ENCODE results near the gene TANK. TPM values are rescaled to one million over a fixed set of nuclear protein-coding genes. Genes with fewer than 3 reads are reported as not detected.
A peak's percentile ranks its signal among the peaks of the same experiment; 100 is the strongest.

TANK gene
- total and polyA plus RNA-seq, 4 donors = 17.2 to 62.1 (median 42.3) TPM

DNA sequence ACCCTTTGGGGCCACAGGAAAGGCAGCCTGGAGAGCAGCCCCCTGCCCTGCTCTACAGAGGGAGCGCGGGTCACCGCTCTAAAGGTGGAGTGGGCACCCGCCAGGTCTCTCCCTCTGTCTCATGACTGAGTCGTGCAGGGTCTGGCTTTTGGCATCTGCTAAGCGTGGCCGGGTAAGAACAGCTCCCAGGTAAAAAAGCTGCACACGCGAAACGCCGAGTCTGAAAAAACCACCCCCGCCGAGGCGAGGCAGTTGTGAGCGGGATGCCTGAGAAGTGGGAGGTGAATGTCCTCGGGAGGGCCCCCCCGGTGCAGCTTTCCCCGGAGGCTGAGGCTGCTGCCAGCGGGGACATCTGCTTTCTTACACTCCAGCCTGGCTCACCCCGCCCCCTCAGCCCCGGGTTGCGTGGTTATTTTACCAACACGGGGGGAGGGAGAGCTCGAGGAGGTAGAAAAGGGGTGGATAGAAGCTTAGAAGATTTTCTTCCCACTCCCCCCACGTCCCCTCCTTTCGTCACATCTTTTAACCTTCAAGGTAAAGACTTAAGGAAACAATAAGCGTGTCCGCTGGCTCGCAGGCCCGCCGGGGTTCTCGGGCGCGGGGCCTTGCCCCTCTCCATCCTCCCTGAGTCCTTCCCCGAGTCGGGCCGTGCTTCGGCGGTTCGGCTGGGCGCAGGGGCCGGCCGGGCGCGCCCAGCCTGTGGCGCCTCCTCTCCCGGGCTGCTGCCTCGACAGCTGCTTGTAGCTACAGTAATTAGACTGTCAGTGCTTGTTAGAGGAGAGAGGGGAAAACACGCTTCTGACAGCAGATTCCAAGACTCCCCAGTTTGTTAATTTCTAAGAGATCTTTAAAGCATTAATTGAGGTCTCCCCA is 77.4 kb downstream of the TANK start:
- peaks cover 4 to 21% (median 16%) of the 10 kb centered on the region in 4 donors for H3K4me1 ChIP-seq (ENCODE audit: control insufficient read depth in 4 of 4, insufficient read depth in 4 of 4, low read length in 3 of 4)
- TF ChIP-seq HNF4G (IDR thresholded peaks at IDR 0.05) (no peak), RXRA (IDR thresholded peaks at IDR 0.05) (peak in 1 of 2 donors; percentile 19)
- H3K27me3 ChIP-seq (ENCODE audit: control insufficient read depth in 4 of 4, insufficient read depth in 4 of 4, low read length in 3 of 4) = no peaks in the 10 kb centered on the region
- H3K9ac ChIP-seq (ENCODE audit: low read depth in 1 of 2, low read length in 2 of 2) = peak overlapping the region in 1 of 2 donors; percentile 22
- peak; percentile 44 for DNase-seq (ENCODE audit: low spot score)
- whole genome bisulfite sequencing = 5% methylated on average over 49 of the region's 49 CpGs
- H3K9me3 ChIP-seq (ENCODE audit: control insufficient read depth in 4 of 4, low read length in 3 of 4) = no peaks in the 10 kb centered on the region
- peak overlapping the region; percentile 8 to 78 (median 67) for H3K4me3 ChIP-seq (ENCODE audit: low read depth in 1 of 3, low read length in 3 of 3)
- no peaks in the 10 kb centered on the region for H3K36me3 ChIP-seq (ENCODE audit: control insufficient read depth in 4 of 4, insufficient read depth in 3 of 4, low read depth in 1 of 4, low read length in 3 of 4)
- no peak overlapping the region for H3K27ac ChIP-seq (ENCODE audit: low read depth in 1 of 2, low read length in 2 of 2)

DNA sequence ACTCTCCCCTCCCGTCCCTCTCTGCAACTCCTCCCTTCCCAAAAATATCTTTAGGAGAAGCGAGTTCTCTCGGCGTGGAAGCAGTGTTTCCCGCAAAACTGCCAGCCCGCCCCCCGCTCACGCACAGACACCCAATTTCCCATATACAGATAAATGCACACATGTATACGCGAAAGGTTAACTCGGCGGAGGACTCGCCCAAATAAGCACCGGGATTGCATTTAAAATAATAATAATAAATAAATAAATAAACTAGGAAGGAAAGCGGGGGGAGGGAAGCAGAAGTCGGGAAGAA is 78.0 kb downstream of the TANK start:
- H3K4me1 ChIP-seq (ENCODE audit: control insufficient read depth in 4 of 4, insufficient read depth in 4 of 4, low read length in 3 of 4) = peaks cover 4 to 21% (median 16%) of the 10 kb centered on the region in 4 donors
- H3K9ac ChIP-seq (ENCODE audit: low read depth in 1 of 2, low read length in 2 of 2) = peak overlapping the region in 1 of 2 donors; percentile 22
- no peaks in the 10 kb centered on the region for H3K36me3 ChIP-seq (ENCODE audit: control insufficient read depth in 4 of 4, insufficient read depth in 3 of 4, low read depth in 1 of 4, low read length in 3 of 4)
- no peak for DNase-seq (ENCODE audit: low spot score)
- peak overlapping the region; percentile 67 to 87 (median 78) for H3K4me3 ChIP-seq (ENCODE audit: low read depth in 1 of 3, low read length in 3 of 3)
- WGBS = under 1% methylated on average over 16 of the region's 16 CpGs
- no peak overlapping the region for H3K27ac ChIP-seq (ENCODE audit: low read depth in 1 of 2, low read length in 2 of 2)
- H3K9me3 ChIP-seq (ENCODE audit: control insufficient read depth in 4 of 4, low read length in 3 of 4) = no peaks in the 10 kb centered on the region
- TF ChIP-seq YY1 (IDR thresholded peaks at IDR 0.05) = no peak
- no peaks in the 10 kb centered on the region for H3K27me3 ChIP-seq (ENCODE audit: control insufficient read depth in 4 of 4, insufficient read depth in 4 of 4, low read length in 3 of 4)

DNA sequence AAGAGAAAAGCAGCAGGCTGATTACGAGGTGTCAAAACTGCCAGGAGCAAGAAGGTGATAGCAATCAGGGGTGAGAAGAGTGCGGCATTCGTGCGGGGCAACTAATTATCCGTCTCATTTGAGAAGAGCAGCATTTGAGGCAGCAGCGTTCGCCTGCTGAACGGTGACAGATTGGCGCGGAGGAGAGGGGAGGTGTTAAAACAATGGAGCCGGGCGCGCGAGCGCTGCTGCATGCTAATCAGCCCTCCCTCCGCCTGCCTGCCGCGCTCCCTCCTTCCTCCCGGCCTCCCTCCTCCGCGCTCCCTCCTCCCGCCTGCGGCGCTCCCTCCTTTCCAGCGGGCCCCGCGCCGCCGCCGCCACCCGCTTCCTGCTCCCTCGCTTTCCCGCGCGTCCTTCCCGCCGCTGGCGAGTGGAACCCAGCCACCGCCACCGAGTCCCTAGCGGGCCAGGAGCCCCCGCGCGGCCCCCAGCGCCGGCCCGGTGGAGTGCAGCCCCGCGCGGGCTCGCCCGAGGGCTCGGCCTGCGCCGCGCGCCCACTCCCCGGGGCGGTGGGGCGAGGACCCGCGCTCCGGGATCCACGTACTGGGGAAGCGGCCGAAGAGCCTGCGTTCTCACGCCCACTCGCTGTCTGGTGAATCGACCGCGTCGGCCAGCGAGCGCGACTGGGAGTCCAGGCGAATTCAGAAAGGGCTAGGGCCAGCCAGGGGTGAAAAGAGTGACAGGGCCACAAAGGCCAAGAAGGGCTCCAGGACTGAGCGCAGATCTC is 78.5 kb downstream of the TANK start:
- 2% methylated on average over 78 of the region's 78 CpGs for WGBS
- peak; percentile 64 for DNase-seq (ENCODE audit: low spot score)
- Histone ChIP-seq H3K27me3 (ENCODE audit: control insufficient read depth in 4 of 4, insufficient read depth in 4 of 4, low read length in 3 of 4) (no peaks in the 10 kb centered on the region), H3K4me3 (ENCODE audit: low read depth in 1 of 3, low read length in 3 of 3) (peak overlapping the region; percentile 67 to 87 (median 78)), H3K9ac (ENCODE audit: low read depth in 1 of 2, low read length in 2 of 2) (no peak overlapping the region), H3K4me1 (ENCODE audit: control insufficient read depth in 4 of 4, insufficient read depth in 4 of 4, low read length in 3 of 4) (peaks cover 4 to 21% (median 16%) of the 10 kb centered on the region in 4 donors), H3K9me3 (ENCODE audit: control insufficient read depth in 4 of 4, low read length in 3 of 4) (no peaks in the 10 kb centered on the region), H3K36me3 (ENCODE audit: control insufficient read depth in 4 of 4, insufficient read depth in 3 of 4, low read depth in 1 of 4, low read length in 3 of 4) (no peaks in the 10 kb centered on the region), H3K27ac (ENCODE audit: low read depth in 1 of 2, low read length in 2 of 2) (no peak overlapping the region)
- TF ChIP-seq NR2F2 (IDR thresholded peaks at IDR 0.05) = no peak
- TF ChIP-seq SP1 (IDR thresholded peaks at IDR 0.05) = no peak
- TF ChIP-seq FOXA1 (IDR thresholded peaks at IDR 0.05) = no peak
- TF ChIP-seq YY1 (IDR thresholded peaks at IDR 0.05) = peak; percentile 29
- TF ChIP-seq, protein P1, sequence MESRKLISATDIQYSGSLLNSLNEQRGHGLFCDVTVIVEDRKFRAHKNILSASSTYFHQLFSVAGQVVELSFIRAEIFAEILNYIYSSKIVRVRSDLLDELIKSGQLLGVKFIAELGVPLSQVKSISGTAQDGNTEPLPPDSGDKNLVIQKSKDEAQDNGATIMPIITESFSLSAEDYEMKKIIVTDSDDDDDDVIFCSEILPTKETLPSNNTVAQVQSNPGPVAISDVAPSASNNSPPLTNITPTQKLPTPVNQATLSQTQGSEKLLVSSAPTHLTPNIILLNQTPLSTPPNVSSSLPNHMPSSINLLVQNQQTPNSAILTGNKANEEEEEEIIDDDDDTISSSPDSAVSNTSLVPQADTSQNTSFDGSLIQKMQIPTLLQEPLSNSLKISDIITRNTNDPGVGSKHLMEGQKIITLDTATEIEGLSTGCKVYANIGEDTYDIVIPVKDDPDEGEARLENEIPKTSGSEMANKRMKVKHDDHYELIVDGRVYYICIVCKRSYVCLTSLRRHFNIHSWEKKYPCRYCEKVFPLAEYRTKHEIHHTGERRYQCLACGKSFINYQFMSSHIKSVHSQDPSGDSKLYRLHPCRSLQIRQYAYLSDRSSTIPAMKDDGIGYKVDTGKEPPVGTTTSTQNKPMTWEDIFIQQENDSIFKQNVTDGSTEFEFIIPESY (IDR thresholded peaks at IDR 0.05) = no peak
- no peak for TF ChIP-seq GABPA (IDR thresholded peaks at IDR 0.05 in 1 of 2, conservative IDR thresholded peaks at IDR 0.05 in 1 of 2)
